Smooth muscle cell (in vitro differentiated cells): ENCODE data around the gene GABRA4. TPM values are rescaled to one million over a fixed set of nuclear protein-coding genes. Genes with fewer than 3 reads are reported as not detected.
A peak's percentile ranks its signal among the peaks of the same experiment; 100 is the strongest.

Experiments
- DNase-seq: peaks from one replicate; lab custom pipeline; 2025; ENCODE audit not compliant: unreplicated experiment; lab: John Stamatoyannopoulos, UW
- H2AFZ ChIP-seq: fragments of 200-600 bp; sonication (generic); 2 replicates; pipeline ENCODE4 v1.6.0; 2016; ENCODE audit warnings: antibody characterized with exemption, low read depth, mild to moderate bottlenecking
- H3F3A ChIP-seq: fragments of 200-600 bp; sonication (generic); 2 replicates; pipeline ENCODE4 v1.6.0; 2017; ENCODE audit warnings: antibody characterized with exemption, low read depth
- H3K27ac ChIP-seq: fragments of 200-600 bp; sonication (generic); 2 replicates; pipeline ENCODE4 v1.5.1; 2016; ENCODE audit warnings: low read depth, mild to moderate bottlenecking
- H3K27me3 ChIP-seq: fragments of 200-600 bp; sonication (generic); 2 replicates; pipeline ENCODE4 v1.6.1; 2016; ENCODE audit warnings: low read depth, mild to moderate bottlenecking
- H3K36me3 ChIP-seq: fragments of 200-600 bp; sonication (generic); 2 replicates; pipeline ENCODE4 v1.5.1; 2016; ENCODE audit warnings: low read depth
- H3K4me1 ChIP-seq: fragments of 200-600 bp; sonication (generic); 2 replicates; pipeline ENCODE4 v1.5.1; 2016; ENCODE audit warnings: low read depth
- H3K4me2 ChIP-seq: fragments of 200-600 bp; sonication (generic); 2 replicates; pipeline ENCODE4 v1.6.0; 2016; ENCODE audit warnings: mild to moderate bottlenecking
- H3K4me3 ChIP-seq: fragments of 200-600 bp; sonication (generic); 2 replicates; pipeline ENCODE4 v1.5.1; 2016; ENCODE audit warnings: mild to moderate bottlenecking
- H3K79me2 ChIP-seq: fragments of 200-600 bp; sonication (generic); 2 replicates; pipeline ENCODE4 v1.6.0; 2016; ENCODE audit warnings: low read depth, mild to moderate bottlenecking
- H3K9ac ChIP-seq: fragments of 200-600 bp; sonication (generic); 2 replicates; pipeline ENCODE4 v1.6.0; 2016; ENCODE audit warnings: low read depth
- H3K9me3 ChIP-seq: fragments of 200-600 bp; sonication (generic); replicated peaks from 2 replicates; pipeline ENCODE4 v1.5.1; 2016; ENCODE audit warnings: low read depth
- H4K20me1 ChIP-seq: fragments of 200-600 bp; sonication (generic); 2 replicates; pipeline ENCODE4 v1.6.0; 2016; ENCODE audit warnings: low read depth
- WGBS: methylation state at CpG from one replicate; pipeline ENCODE4 v1.1.7; 2016; ENCODE audit warnings: low lambda C conversion rate; 5-methylcytosine and 5-hydroxymethylcytosine counted together
- polyA plus RNA-seq: library from polyadenylated mRNA; unstranded; fragments of >200 nt; fragmentation: Nextera tagmentation; extraction: Ambion mirVana; gene quantifications from 2 replicates; pipeline ENCODE4 v1.2.1, GENCODE V29; 2016
- total RNA-seq: library from RNA; depleted of rRNA; stranded (reverse); fragments of >200 nt; gene quantifications from 2 replicates; pipeline ENCODE4 v1.2.3, GENCODE V29; 2014
- TF ChIP-seq, protein P1 (sequence below): fragments of 200-600 bp; sonication (generic); IDR thresholded peaks from 2 replicates; pipeline ENCODE4 v1.5.1; 2017; ENCODE audit warnings: borderline replicate concordance, mild to moderate bottlenecking, antibody characterized with exemption; ENCODE audit not compliant: insufficient read depth, poor library complexity, severe bottlenecking

The GABRA4 gene
- total and polyA plus RNA-seq, 2 experiments from 2014 or later, result not detected

DNA sequence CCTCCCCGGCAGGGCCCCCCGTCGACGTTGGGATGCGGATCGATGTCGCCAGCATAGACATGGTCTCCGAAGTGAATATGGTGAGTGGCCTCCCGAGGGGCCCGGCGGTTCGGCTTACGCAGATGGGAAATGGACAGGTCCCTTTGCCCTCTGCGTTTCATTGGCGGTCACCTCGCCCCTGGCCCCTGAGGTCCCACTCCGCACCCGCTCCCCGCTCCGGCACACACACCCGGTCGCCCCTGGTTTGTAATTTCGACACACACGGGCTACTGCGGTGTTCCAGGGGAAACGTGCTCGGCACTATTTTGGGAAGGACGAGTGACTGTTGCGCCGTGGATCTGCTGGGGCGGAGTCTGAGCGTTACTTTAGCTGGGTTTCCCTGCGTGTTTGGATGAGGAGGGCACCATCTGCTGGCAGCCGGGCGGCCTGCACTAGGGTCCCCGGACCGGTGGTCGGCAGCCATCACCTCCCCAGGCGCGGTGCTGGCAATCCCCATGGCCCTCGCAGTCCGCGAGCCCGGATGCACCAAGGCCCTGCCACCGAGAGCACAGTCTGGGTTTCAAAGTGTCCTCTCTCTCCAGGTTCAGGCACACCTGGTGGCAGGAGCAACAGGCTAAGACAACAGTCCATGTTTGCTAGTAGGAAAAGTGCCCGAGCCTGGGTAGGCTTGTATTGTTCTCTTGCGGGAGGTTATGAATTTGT, 39.2 kb upstream of the GABRA4 start:
- H3K9ac ChIP-seq, result no peak overlapping the region
- no peaks in the 10 kb centered on the region for H3K36me3 ChIP-seq
- TF ChIP-seq, protein P1, sequence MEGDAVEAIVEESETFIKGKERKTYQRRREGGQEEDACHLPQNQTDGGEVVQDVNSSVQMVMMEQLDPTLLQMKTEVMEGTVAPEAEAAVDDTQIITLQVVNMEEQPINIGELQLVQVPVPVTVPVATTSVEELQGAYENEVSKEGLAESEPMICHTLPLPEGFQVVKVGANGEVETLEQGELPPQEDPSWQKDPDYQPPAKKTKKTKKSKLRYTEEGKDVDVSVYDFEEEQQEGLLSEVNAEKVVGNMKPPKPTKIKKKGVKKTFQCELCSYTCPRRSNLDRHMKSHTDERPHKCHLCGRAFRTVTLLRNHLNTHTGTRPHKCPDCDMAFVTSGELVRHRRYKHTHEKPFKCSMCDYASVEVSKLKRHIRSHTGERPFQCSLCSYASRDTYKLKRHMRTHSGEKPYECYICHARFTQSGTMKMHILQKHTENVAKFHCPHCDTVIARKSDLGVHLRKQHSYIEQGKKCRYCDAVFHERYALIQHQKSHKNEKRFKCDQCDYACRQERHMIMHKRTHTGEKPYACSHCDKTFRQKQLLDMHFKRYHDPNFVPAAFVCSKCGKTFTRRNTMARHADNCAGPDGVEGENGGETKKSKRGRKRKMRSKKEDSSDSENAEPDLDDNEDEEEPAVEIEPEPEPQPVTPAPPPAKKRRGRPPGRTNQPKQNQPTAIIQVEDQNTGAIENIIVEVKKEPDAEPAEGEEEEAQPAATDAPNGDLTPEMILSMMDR, result peak; percentile 71
- DNase-seq, result no peak
- WGBS, result 3% methylated on average over 47 of the region's 47 CpGs
- H3K4me3 ChIP-seq, result peak overlapping the region; percentile 71
- H3K4me1 ChIP-seq, result no peaks in the 10 kb centered on the region
- H3K27ac ChIP-seq, result no peak overlapping the region
- H3K4me2 ChIP-seq, result peak overlapping the region; percentile 87
- H3F3A ChIP-seq, result no peaks in the 10 kb centered on the region
- peak overlapping the region; percentile 95 for H2AFZ ChIP-seq
- no peaks in the 10 kb centered on the region for H3K9me3 ChIP-seq
- H3K79me2 ChIP-seq, result no peaks in the 10 kb centered on the region
- H3K27me3 ChIP-seq, result peaks cover 39% of the 10 kb centered on the region
- H4K20me1 ChIP-seq, result no peaks in the 10 kb centered on the region

DNA sequence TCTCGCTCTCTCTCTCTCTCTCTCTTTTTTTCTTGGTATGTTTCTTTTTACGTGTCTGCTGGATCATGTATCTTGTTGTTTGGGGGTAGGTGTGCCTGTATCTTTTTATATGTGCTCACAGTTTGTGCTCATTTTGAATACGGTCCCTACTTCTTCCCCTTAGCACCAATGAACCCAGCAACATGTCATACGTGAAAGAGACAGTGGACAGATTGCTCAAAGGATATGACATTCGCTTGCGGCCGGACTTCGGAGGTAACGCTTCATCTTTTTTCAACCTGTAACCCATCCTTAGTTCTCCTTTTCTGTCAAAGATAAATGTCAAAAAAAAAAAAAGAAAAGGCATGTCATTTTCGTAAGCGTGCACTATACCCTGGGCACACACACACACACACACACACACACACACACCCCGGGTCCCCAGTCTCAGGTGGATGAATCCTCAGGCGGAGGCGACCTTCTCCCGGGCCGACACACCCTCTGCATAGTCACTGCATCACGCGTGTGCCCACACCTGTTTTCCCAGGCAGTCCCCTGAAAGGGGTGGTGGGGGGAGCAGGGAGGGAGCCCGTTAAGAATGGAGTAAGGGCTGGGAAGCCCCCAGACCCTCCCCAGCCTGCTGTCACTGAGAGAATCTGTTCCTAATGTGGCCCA, 38.5 kb upstream of the GABRA4 start:
- H3K4me3 ChIP-seq, result peak overlapping the region; percentile 71
- WGBS, result 3% methylated on average over 19 of the region's 19 CpGs
- H3K9me3 ChIP-seq, result no peaks in the 10 kb centered on the region
- no peaks in the 10 kb centered on the region for H4K20me1 ChIP-seq
- peak overlapping the region; percentile 95 for H2AFZ ChIP-seq
- H3K27me3 ChIP-seq, result peaks cover 39% of the 10 kb centered on the region
- TF ChIP-seq, protein P1, result no peak
- H3K27ac ChIP-seq, result no peak overlapping the region
- no peaks in the 10 kb centered on the region for H3K79me2 ChIP-seq
- DNase-seq, result no peak
- H3K36me3 ChIP-seq, result no peaks in the 10 kb centered on the region
- H3K4me1 ChIP-seq, result no peaks in the 10 kb centered on the region
- H3K9ac ChIP-seq, result no peak overlapping the region
- peak overlapping the region; percentile 87 for H3K4me2 ChIP-seq
- no peaks in the 10 kb centered on the region for H3F3A ChIP-seq

GRCh38 chr4:47031011-47031678, 37.8 kb upstream of the GABRA4 start, which contains the start of gene GABRB1:
GABRB1 (plus strand) TSS chr4:47031567.
- H3K4me1 ChIP-seq, result no peaks in the 10 kb centered on the region
- no peak for DNase-seq
- peak within 1 kb of the TSS; percentile 87 for H3K4me2 ChIP-seq
- no peaks in the 10 kb centered on the region for H3F3A ChIP-seq
- 2% methylated on average over 20 of the region's 20 CpGs for WGBS
- H4K20me1 ChIP-seq, result no peaks in the 10 kb centered on the region
- H3K27ac ChIP-seq, result no peak within 1 kb of the TSS
- no peaks in the 10 kb centered on the region for H3K9me3 ChIP-seq
- H3K27me3 ChIP-seq, result peaks cover 39% of the 10 kb centered on the region
- no peak within 1 kb of the TSS for H3K9ac ChIP-seq
- H3K36me3 ChIP-seq, result no peaks in the 10 kb centered on the region
- peak within 1 kb of the TSS; percentile 95 for H2AFZ ChIP-seq
- H3K79me2 ChIP-seq, result no peaks in the 10 kb centered on the region
- TF ChIP-seq, protein P1, result no peak
- peak within 1 kb of the TSS; percentile 71 for H3K4me3 ChIP-seq
